ENCODE results near the gene PTPN1. TPM values are rescaled to one million over a fixed set of nuclear protein-coding genes. Genes with fewer than 3 reads are reported as not detected.

PTPN1 gene
- total RNA-seq, 1 donor from 2014 or later, result 101 TPM

DNA sequence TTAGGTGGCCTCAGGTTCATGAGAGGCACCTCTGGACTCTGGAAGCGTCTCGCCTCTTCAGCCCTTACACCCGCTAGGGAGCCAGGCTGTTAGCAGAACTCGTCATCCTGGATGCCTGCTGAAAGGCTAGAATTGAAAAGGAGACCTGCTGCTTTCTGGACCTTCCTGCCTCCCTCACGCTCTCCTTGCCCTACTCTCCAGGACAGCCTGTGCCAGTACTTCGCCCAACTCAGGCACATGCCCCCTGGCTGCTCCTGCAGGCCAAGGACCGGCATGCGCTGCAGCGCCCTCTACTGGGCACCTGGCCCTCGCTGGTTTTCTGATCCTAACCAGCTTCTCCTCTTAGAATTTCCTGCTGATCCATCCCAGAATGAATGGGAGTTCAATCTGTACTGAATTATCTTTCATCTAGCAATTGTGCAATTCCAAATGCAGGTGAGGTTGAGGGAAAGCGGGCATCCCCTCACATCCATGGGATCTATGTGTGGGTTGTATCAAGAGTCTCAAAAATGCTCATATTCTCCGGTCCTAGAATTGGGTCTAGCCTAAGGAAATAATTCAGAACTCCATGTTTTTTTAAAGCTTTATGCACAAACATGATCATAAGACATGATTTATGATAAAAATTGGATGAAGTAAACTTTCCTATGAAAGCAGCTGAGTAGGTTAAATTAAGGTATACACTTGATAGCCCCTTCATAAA, 78.0 kb downstream of the PTPN1 start:
- H3K4me3 ChIP-seq, result no peak overlapping the region
- DNase-seq (peak; percentile 91), ATAC-seq (peak; percentile 83)
- intact Hi-C loops (cut with DNase I), result no loop called here
- H3K27ac ChIP-seq, result no peak overlapping the region
- peak; percentile 93 for TF ChIP-seq CTCF (IDR thresholded peaks at IDR 0.05)
- H3K9me3 ChIP-seq, result no peaks in the 10 kb centered on the region
- H3K36me3 ChIP-seq, result peaks cover 56% of the 10 kb centered on the region
- no peaks in the 10 kb centered on the region for H3K27me3 ChIP-seq
- peaks cover 19% of the 10 kb centered on the region for H3K4me1 ChIP-seq

DNA sequence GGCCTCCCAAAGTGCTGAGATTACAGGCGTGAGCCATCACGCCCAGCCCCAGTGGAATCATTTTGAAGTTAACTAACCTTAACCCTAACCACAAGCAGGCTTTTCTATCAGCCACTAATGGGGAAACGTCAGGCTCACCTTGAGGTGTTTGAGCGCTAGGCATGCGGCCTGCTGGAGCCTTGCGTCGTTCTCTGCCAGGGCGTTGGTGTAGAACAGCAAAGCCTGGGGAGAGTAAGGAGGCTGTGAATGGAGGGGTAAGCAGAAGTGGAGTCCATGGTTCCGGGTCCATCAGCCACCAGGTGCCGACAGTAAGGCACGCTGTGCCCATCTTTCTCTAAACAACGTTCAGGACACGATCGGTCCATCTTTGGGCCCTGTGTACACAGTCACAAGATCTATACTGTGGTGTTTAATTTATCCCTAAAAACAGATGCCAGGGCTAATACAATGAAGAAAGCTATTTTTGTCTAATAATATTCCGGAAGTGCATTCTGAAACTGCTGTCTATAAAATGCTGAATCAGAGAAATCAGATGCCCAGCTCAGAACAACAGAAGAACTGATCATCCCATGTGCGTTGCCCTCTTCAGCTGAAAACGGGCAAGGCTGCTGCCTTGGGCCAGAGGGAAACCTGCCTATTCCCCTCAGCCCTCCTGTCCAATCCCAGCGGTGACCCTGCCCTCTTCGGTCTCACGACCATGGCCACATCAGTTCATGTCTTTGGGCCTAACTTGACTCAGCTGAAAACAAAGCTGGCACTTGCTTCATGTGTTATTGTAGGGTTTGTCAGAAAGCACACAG, 79.6 kb downstream of the PTPN1 start:
- Histone ChIP-seq H3K4me3 (no peak overlapping the region), H3K36me3 (peaks cover 40% of the 10 kb centered on the region), H3K27me3 (no peaks in the 10 kb centered on the region), H3K27ac (no peak overlapping the region), H3K4me1 (peaks cover 23% of the 10 kb centered on the region), H3K9me3 (no peaks in the 10 kb centered on the region)
- intact Hi-C loops (cut with DNase I), result no loop called here
- DNase-seq (no peak), ATAC-seq (no peak)
- TF ChIP-seq CTCF (IDR thresholded peaks at IDR 0.05), result no peak

GRCh38 chr20:50590348-50590664, 80.1 kb downstream of the PTPN1 start:
- Histone ChIP-seq H3K9me3 (no peaks in the 10 kb centered on the region), H3K27ac (no peak overlapping the region), H3K27me3 (no peaks in the 10 kb centered on the region), H3K36me3 (peaks cover 35% of the 10 kb centered on the region), H3K4me1 (peaks cover 27% of the 10 kb centered on the region), H3K4me3 (no peak overlapping the region)
- DNase-seq, result no peak
- no peak for TF ChIP-seq CTCF (IDR thresholded peaks at IDR 0.05)
- no peak for ATAC-seq
- intact Hi-C loops (cut with DNase I), result no loop called here

DNA sequence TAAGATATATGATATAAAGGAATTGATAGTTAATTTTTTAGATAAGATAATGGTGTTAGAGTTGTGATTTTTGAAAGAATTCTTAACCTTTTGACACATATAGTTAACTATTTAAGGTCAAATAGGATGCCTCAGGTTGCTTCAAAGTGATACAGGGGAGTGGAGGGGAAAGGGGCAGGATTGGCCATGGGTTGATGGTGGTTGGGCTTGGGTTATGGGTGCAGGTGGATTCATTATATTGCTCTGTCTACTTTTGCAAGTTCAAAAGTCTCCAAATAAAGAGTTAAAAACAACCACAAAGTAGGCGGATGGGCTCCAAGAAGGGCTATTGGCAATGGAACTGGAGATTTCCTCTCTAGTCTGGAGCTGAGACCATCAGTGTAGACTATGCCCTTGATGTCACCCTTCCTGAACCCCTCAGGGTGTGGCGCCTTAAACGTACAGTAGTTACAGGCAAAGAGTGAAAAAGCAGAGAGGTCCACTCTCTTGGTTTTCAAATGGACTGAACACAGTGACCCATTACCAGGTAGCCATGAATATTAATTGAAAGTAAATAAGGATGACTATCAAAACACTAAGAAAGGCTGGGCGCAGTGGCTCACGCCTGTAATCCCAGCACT, 81.2 kb downstream of the PTPN1 start:
- no peak for DNase-seq
- no peak overlapping the region for H3K27ac ChIP-seq
- H3K4me1 ChIP-seq, result peaks cover 27% of the 10 kb centered on the region
- no peaks in the 10 kb centered on the region for H3K9me3 ChIP-seq
- no peak for ATAC-seq
- intact Hi-C loops (cut with DNase I), result no loop called here
- no peak for TF ChIP-seq CTCF (IDR thresholded peaks at IDR 0.05)
- no peak overlapping the region for H3K4me3 ChIP-seq
- no peaks in the 10 kb centered on the region for H3K27me3 ChIP-seq
- peaks cover 25% of the 10 kb centered on the region for H3K36me3 ChIP-seq

- intact Hi-C loops (cut with DNase I), result no loop called here
- Histone ChIP-seq H3K4me1 (peaks cover 27% of the 10 kb centered on the region), H3K27me3 (no peaks in the 10 kb centered on the region), H3K4me3 (no peak overlapping the region), H3K36me3 (peaks cover 14% of the 10 kb centered on the region), H3K27ac (peak overlapping the region; percentile 11), H3K9me3 (no peaks in the 10 kb centered on the region)
- DNase-seq, result peak; percentile 89
- ATAC-seq, result peak; percentile 51
- no peak for TF ChIP-seq CTCF (IDR thresholded peaks at IDR 0.05)
Measured at GRCh38 chr20:50592282-50593004, 82.3 kb downstream of the PTPN1 start.

Measured in upper lobe of right lung (tissue), 1 donor.